NCI-H446 treated with DMSO at 0.1 percent for 48 hours (cell line): Measurements from ENCODE around the gene CHRNA10.
"Not testable (repeated sequence)": the region's sequence is repeated elsewhere in the genome, so short reads cannot be mapped to it uniquely, and the experiment has no call there.

Experiments
- DNase-seq: peaks from one replicate; lab custom pipeline; 2025; lab: John Stamatoyannopoulos, UW

CHRNA10 gene

GRCh38 chr11:3664032-3664630 is 7.1 kb downstream of the CHRNA10 start:
- no peak for DNase-seq

DNA sequence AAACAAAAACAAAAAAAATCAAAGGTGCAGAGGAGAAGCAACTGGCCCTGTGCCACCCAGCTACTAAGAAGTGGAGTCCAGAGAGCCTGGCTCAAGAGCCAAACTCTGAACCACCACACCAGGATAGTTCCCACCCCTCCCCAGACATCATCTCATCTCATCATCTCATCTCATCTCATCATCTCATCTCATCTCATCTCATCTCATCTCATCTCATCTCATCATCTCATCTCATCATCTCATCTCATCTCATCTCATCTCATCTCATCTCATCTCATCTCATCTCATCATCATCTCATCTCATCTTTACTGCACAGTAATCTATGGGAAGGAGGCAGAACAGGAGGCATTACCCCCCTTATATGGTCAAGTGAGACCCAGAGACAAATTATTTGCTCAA is 8.3 kb downstream of the CHRNA10 start:
- DNase-seq, result no peak

DNA sequence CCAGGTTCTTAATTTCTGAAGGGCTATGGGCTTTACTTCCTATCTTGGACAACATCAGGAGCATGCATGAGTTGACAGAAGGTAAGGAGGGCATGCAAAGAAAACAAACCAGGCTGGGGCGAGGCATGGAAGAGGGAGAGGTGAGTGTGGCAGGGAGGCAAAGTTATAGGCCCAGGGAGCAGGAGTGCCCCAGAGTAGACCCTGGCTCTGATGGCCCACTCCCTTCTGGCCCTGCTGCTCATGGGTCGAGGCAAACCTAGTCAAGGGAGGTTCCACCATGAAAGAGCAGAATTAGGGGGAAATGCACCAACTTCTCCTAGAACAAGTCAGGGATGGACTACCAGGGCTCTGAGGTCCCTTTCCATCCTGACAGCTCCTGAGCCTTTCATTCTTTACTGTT is 10.2 kb downstream of the CHRNA10 start:
- no peak for DNase-seq

DNA sequence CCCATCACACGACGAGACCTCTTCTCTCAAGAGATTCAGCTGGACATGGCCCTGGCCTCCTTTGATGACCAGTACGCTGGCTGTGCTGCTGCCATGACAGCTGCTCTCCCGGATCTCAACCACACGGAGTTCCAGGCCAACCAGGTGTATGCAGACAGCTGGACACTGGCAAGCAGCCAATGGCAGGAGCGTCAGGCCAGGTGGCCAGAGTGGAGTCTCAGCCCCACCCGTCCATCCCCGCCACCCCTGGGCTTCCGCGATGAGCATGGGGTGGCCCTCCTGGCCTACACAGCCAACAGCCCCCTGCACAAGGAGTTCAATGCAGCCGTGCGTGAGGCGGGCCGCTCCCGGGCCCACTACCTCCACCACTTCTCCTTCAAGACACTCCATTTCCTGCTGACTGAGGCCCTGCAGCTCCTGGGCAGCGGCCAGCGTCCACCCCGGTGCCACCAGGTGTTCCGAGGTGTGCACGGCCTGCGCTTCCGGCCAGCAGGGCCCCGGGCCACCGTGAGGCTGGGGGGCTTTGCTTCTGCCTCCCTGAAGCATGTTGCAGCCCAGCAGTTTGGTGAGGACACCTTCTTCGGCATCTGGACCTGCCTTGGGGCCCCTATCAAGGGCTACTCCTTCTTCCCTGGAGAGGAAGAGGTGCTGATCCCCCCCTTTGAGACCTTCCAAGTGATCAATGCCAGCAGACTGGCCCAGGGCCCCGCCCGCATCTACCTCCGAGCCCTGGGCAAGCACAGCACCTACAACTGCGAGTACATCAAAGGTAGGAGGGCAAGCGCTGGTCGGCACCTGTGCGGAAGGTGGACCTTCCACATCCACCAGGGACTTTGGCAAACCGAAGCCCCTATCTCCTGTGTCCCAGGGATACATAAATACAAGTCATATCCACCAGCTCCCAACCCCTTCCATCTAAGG is 11.3 kb downstream of the CHRNA10 start:
- DNase-seq, result no peak

- DNase-seq, result no peak
These were observed 12.9 kb downstream of the CHRNA10 start for GRCh38 chr11:3658252-3658651.

DNA sequence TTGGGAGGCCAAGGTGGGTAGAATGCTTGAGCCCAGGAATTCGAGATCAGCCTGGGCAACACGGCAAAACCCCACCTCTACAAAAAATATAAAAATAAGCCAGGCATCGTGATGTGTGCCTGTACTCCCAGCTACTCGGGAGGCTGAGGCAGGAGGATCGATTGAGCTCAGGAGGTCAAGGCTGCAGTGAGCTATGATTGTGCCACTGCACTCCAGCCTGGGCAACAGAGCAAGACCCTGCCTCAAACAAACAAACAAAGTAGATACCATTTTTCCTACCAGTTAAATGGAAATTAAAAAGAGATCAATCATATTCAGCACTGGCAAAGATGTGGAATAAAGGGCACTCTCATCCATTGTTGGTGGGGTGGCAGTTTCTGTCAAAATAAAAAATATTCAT is 13.9 kb downstream of the CHRNA10 start:
- not testable (repeated sequence) for DNase-seq

DNA sequence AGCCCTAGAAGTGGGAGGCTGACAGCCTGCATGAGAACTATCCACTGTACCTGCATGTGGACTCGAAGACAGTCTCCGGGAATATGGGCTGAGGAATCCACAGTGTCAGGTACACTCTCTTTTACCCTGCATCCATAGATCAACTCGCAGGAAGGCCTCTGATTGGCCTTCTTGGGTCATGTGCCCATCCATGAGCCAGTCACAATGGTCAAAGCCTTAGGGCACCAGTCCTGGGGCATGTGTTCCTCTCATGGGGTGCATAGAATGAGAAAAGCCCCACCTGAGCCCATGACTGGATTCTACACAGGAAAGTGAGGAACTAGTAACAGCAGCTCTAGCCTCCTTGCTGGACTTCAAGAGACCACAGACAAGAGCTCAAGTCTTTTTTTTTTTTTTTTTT is 15.6 kb downstream of the CHRNA10 start:
- DNase-seq, result no peak

DNA sequence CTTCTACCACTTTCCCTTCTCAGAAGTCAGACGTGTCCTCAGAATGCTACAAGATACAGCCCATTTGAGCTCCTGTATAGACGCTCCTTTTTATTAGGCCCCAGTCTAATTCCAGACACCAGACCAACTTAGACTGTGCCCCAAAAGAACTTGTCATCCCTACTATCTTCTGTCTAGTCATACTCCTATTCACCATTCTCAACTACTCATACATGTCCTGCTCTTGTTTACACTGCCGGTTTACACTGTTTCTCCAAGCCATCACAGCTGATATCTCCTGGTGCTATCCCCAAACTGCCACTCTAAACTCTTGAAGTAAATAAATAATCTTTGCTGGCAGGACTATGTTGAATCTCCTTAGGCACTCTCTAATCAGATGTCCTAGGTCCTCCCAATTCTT is 18.7 kb downstream of the CHRNA10 start:
- not testable (repeated sequence) for DNase-seq

DNA sequence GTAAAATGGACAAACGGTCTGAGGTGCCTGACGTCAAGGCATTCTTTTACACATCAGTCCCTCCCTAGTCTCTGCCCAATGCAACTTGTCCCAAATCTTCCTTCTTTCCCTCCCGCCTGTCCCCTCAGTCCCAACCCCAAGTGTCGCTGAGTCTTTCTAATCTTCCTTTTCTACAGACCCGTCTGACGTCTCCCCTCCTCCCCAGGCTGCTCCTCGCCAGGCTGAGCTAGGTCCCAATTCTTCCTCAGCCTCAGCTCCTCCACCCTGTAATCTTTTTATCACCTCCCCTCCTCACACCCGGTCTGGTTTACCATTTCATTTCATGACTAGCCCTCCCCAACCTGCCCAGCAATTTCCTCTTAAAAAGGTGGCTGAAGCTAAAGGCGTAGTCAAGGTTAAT is 21.8 kb downstream of the CHRNA10 start:
- not testable (repeated sequence) for DNase-seq

GRCh38 chr11:3648843-3649242 is 22.3 kb downstream of the CHRNA10 start:
- DNase-seq, result not testable (repeated sequence)

GRCh38 chr11:3645552-3645951 is 25.6 kb downstream of the CHRNA10 start:
- no peak for DNase-seq

GRCh38 chr11:3644817-3645235 is 26.4 kb downstream of the CHRNA10 start, which contains the start of gene ART1:
Gene ART1, plus strand, starts transcription at chr11:3645128. Its CDS starts 14,086 bp downstream, at chr11:3659214.
- DNase-seq, result no peak

- not testable (repeated sequence) for DNase-seq
These were observed 28.1 kb downstream of the CHRNA10 start for GRCh38 chr11:3643102-3643546.

- no peak for DNase-seq
These were observed 28.9 kb downstream of the CHRNA10 start for GRCh38 chr11:3642071-3642951.

- DNase-seq, result no peak
These were observed 29.5 kb downstream of the CHRNA10 start, which contains the start of gene ART5 for GRCh38 chr11:3641701-3642070. Gene ART5, minus strand, starts transcription at chr11:3641992. Its CDS starts 130 bp downstream, at chr11:3641862.

DNA sequence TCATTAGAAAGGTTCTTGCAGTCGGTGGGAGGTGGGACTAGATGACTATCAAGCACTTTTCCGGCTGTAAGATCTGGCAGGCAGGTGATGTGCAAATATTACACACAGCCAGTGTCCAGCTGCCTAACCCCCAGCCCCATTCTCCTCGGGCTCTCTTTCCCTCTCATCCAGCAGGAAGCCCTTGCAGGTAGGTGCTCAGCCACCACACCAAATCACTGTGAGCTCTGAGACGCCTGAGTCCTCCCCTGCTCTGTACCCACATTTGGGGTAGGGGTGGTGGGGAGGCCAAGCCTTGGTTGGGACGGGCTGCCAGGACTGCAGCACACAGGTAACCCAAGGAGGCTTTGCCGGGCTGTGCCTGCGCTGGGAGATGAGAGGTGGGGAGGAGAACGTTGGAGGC is 30.0 kb downstream of the CHRNA10 start:
- no peak for DNase-seq

DNA sequence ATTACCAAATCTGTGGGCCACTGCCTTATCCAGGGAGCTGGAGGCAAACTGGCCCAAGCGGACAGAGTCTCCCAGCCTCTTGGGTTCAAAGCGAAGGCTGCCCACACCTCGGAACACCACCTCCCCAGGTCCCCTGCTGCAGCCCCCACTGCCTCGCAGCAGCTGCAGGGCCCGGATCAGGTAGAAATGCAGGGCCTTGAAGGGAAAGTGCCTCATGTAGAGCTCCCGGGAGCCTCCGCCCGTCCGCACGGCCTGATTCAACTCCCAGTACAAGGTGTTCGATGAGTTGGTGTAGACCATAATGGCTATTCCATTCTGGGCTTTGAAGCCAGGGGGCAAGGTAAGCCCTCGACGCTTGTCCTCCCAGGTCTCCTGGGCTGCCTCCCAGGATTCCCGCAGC is 31.3 kb downstream of the CHRNA10 start:
- DNase-seq, result no peak

DNA sequence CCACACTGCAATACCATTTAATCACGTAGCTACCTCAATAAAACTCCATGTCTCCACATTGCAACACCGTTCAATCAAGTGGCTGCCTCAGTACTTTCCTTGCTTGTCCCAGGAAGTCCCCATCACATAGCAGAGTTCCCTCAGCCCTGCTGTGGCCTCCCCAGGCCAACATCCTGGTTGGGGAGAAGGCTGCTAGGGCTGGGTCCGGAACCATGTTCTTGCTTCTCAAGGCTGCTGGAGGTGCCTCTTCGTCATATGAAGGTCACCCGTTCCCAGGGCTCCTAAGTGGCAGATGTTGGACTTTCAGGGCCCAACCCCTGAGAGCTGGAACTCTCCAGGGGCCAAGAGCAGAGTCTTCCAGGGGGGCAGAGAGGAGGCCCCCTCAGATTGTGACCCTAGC is 32.7 kb downstream of the CHRNA10 start:
- DNase-seq, result no peak

DNA sequence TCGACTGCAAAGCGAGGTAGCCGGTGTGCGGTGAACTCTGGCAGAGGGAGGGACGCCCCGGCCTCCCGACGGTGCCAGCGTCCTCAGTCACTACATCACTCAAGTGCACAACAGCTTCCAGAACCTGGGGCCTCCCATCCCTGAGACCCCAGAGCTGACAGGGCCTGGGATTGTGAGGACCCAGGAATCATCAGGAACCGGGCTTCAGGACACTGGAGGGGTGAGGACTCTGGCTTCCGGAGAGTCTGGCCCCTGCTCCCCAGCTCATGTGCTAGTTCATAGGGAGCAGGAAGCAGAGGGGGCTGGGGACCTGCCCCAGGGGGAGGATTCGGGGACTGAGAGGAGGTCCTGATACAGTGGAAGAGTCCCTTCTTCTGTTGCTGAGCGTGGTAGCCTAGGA is 34.0 kb downstream of the CHRNA10 start:
- no peak for DNase-seq

GRCh38 chr11:3635641-3636375 is 35.4 kb downstream of the CHRNA10 start:
- DNase-seq, result no peak

- no peak for DNase-seq
These were observed 39.0 kb downstream of the CHRNA10 start for GRCh38 chr11:3632070-3632660.
